Activated CD4-positive, alpha-beta T cell treated with anti-CD3 and anti-CD28 coated beads, Interleukin-10, Interleukin-2, amounts not matched to agents 100 ng/mL and 50 ng/mL, durations not matched to agents 16 hours and 8 hours (primary cell): ENCODE results near the gene INPP5K.

Experiments used
- DNase-seq: peaks from one replicate; pipeline ENCODE4 v3.0.0-alpha.2; 2020

INPP5K gene

DNA sequence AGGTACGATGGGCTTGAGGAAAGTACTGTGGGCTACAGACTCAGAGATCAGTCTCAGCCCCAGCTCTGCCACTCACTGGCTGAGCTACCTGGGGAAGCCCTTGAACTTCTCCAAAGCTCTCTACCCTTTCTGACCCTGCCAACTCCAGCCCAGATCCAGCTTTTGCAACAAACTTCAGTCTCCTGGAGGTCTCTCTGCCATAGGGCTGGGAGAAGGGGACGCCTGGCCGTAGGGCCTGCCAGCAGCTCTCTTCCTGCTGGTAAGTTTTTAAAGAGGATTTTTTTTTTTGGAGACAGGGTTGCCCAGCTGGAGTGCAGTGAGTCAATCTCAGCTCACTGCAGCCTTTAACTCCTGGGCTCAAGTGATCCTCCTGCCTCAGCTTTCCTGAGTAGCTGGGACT, 11.5 kb downstream of the INPP5K start:
- no peak for DNase-seq

DNA sequence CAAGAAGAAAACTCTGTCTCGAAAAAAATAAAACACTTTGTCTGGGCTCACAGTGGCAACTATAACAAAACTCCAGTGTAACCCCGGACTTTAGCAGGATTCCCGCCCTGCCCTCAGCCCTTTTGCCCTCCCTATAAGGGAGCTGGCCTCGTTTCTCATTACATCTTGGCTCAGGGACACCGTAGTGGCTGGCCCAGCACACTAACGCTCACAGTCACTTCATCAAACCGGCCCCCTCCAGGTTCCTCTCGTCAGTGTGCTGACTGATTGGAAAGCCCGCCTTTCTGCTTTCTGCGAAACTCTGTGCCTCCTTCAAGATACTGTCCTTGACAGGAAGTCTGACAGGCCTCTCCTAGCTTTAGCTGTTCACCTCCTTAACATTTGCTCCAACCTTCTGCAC, 12.7 kb downstream of the INPP5K start:
- DNase-seq = no peak

DNA sequence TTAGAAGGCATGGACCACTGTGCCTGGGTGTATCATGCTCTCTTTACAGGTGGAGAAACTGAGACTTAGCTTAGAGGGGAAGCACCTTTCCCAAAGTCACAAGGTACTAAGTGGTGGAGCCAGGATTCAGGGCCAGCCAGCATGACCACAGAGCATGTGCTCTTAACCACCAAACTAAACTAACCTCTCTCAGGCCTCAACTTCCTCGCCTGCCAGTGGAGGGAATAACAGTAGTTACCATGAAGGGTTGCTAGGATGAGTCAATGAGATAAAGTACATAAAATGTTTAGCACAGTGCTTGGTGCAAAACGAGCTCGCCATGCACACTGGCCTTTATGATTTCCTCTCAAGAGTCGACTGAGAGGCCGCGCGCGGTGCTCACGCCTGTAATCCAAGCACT, 17.5 kb downstream of the INPP5K start:
- peak; percentile 19 for DNase-seq

DNA sequence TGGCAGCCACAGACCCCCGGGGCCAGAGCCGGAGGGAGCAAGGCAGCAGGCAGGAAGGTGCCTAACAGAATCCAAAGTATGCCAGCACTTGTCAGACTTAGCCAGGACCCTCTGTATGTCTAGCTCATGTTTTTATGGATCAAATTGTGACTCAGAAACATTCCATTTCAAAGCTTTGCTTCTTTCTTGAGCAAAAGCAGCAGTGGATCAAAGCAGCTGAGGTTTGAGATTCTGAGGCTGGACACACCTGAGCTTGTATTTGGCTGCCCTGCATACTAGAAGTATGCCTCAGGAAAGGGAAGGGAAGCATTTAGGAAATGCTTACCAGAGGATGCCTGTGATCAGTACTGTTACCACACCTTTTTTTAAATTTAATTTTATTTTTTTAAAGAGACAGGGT, 18.2 kb downstream of the INPP5K start:
- no peak for DNase-seq

GRCh38 chr17:1497831-1498230, 18.6 kb downstream of the INPP5K start:
- no peak for DNase-seq

GRCh38 chr17:1496869-1497268, 19.5 kb downstream of the INPP5K start:
- DNase-seq = no peak

DNA sequence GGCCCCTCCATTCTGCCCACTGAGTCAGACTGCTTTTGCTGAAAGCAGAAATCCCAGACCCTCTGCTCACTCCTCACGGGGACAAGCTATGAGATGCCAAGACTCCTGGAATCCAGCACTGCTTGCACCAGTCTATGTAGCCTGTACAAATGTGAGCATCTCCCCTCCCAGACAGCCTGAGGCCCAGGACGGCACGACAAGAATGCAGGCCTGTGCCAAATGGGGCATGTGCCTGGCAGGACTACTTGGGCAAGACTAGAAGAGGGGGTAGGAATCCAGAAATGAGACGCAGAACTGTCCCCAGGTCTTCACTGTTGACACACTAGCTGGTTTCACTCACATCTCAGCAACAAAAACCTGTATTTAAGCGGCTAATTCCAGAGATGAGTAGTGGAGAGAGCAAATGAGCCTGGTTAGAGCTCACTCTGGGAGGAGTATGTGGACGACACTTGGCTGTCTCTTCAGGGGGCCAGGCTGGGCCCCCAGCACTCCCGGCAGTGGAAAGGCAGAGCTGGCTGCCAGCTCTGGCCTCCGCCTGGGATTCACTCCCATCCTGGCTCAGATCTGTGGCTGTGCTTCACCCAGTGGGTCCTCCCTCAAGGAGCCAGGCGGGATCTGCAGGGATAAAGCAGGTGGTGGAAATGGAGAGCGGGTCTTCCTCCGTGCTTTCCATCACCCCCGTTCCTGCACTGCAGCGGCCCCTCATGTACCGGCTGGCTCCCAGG, 21.0 kb downstream of the INPP5K start:
- no peak for DNase-seq

- DNase-seq = no peak
Observed at GRCh38 chr17:1494736-1495253, 21.6 kb downstream of the INPP5K start.

- DNase-seq = no peak
Observed at GRCh38 chr17:1494203-1494602, 22.2 kb downstream of the INPP5K start.

DNA sequence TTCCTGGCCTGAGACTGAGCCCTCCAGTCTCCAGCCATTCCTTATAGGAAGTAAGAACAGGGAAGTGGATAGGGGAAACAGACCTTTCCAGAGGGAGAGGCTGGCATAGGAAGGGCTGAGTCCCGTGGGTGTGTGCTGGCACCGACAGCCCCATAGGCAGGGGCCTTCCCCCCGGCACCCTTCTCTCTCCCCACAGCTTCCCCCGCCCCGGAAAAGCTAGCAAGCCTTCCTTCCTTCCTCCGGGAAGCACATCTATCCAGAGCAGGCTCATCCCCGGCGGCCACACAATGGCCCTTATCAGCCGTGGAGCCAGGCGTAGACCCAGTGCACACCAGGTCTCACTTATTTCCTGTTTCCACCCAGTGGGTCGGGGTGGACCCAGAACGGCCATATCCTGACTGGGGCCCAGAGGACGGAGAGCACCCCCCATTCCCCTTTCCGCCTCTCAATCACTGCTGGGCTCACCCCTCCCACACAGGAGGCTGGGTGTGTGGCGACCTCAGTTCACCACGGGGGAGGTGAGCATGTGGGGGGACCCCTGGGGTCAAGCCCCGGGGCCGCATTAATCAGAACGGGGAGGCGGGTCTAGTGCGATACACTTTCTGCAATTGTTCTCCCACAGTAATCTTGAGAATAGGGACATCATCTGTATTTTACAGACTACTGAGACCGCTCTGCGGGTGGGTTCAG, 23.0 kb downstream of the INPP5K start:
- DNase-seq = no peak

- DNase-seq = no peak
Observed at GRCh38 chr17:1492249-1493206, 23.9 kb downstream of the INPP5K start, which contains the start of gene MYO1C. Gene MYO1C, minus strand, starts transcription at chr17:1492686. Its CDS starts 199 bp downstream, at chr17:1492487.

DNA sequence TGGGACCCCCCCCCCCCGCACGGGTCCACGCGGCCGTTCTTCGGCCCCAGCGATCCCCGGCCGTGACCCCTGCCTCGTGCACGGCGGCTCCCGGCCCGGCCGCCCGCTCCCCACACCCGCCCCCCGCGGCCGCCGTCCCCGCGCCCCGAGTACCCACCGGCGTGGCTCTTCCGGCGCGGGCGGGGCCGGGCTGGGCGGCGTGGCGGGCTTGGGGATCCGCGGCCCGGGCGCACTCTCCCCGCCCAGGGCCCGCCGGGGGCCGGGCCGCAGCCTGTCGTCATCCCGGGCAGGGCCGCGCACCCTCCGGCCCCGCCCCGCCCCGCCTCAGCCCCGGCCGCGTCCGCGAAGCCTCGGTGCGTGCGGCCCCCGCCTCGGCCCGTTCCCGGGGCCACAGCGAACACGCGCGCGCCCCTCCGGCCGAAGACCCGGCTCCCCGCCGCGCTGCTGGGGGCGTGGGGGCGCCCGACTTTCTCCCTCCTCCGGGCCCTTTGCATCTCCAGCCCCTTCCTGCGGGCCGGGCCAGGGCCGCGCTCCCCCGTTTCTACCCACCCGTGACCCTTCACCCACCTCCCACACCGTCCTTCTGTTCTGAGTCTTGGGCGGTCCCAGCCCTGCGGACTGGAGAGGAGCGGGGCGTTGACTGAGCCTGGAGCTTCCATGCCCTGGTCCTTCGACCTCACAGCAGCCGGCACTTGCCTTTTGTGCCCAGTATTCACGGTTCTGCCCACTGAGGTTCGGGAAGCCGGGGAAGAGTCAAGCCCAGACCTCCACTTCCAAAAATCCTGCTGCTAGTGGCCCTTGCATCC, 24.8 kb downstream of the INPP5K start:
- peak; percentile 56 for DNase-seq

- peak; percentile 75 for DNase-seq
Observed at GRCh38 chr17:1490643-1491442, 25.6 kb downstream of the INPP5K start.

DNA sequence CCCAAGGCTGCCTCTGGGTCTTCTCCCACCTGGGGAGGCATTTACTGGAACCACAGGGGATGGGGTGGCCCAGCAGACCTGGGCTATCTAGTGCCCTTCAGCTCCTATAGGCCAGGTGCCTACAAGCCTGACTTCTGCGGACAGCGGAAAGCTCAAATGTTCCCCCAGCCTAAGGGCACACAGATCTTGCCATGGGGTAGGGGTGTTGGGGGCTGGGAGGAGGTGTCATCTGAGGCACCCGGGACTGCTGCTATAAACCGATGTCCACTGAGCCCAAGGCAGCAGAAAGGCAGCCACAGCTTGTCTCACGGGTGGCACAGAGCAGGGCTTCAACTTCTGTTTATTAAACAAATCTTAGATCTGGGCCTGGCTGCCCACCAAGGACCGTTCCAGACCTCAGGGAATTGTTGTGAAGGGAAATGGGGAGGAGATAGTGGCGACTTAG, 27.6 kb downstream of the INPP5K start:
- DNase-seq = no peak

GRCh38 chr17:1487939-1488825, 28.2 kb downstream of the INPP5K start:
- DNase-seq = peak; percentile 69

GRCh38 chr17:1486802-1487695, 29.4 kb downstream of the INPP5K start:
- peak; percentile 69 for DNase-seq

GRCh38 chr17:1485423-1486376, 30.7 kb downstream of the INPP5K start:
- peak; percentile 60 for DNase-seq
